Mesodermal cell (in vitro differentiated cells): Measurements from ENCODE around the gene TXNIP.

ENCODE experiments used
- H3K27ac ChIP-seq: 2 replicates; pipeline ENCODE4 v1.7.0; 2013; ENCODE audit warnings: mild to moderate bottlenecking, low read depth, low read length, moderate library complexity; ENCODE audit not compliant: severe bottlenecking
- H3K36me3 ChIP-seq: 2 replicates; pipeline ENCODE4 v1.7.1; 2013; ENCODE audit warnings: mild to moderate bottlenecking, low read length, moderate library complexity; ENCODE audit not compliant: control insufficient read depth, insufficient read depth
- H3K4me1 ChIP-seq: one replicate; pipeline ENCODE4 v1.7.1; 2013; ENCODE audit warnings: mild to moderate bottlenecking, low read length; ENCODE audit not compliant: insufficient read depth, control insufficient read depth, poor library complexity, severe bottlenecking
- H3K4me3 ChIP-seq: 2 replicates; pipeline ENCODE4 v1.7.0; 2013; ENCODE audit warnings: low read length, control low read depth, mild to moderate bottlenecking; ENCODE audit not compliant: insufficient read depth, poor library complexity, severe bottlenecking; ENCODE audit errors: extremely low read depth
- H3K9me3 ChIP-seq: 2 replicates; pipeline ENCODE4 v1.7.1; 2013; ENCODE audit warnings: mild to moderate bottlenecking, low read length, moderate library complexity; ENCODE audit not compliant: control insufficient read depth
- WGBS, 2 experiments: methylation state at CpG; one replicate each; pipeline ENCODE4 v1.1.5; 2013; ENCODE audit warnings: missing lambda C conversion rate in 2 of 2; ENCODE audit not compliant: insufficient coverage in 2 of 2; 5-methylcytosine and 5-hydroxymethylcytosine counted together

Gene TXNIP

DNA sequence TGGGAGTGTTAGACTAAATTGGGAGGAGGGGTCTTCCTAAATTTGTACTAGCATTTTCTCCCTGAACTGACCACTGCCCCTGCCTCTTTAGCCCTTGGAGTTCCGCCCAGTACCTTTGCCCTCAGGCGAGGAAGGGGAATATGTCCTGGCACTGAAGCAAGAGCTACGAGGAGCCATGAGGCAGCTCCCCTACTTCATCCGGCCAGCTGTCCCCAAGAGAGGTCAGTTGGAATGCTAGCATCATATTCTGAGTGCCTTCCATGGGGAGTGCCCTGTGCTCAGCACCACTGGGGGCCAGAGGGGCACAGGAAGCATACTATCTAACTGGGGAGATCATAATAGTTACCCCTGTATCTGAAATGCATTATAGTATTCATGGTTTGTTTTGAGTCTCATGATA, 21.2 kb downstream of the TXNIP start:
- no peak overlapping the region for H3K4me3 ChIP-seq
- 88 to 97% methylated on average over 4 of the region's 4 CpGs for WGBS, 2 experiments
- H3K27ac ChIP-seq: no peak overlapping the region
- no peaks in the 10 kb centered on the region for H3K36me3 ChIP-seq
- H3K4me1 ChIP-seq: peaks cover 28% of the 10 kb centered on the region
- no peaks in the 10 kb centered on the region for H3K9me3 ChIP-seq

- peaks cover 23% of the 10 kb centered on the region for H3K4me1 ChIP-seq
- no peak overlapping the region for H3K27ac ChIP-seq
- no peaks in the 10 kb centered on the region for H3K9me3 ChIP-seq
- no peak overlapping the region for H3K4me3 ChIP-seq
- WGBS, 2 experiments: 96 to 100% methylated on average over 1 to 4 of the region's 7 CpGs
- no peaks in the 10 kb centered on the region for H3K36me3 ChIP-seq
Observed at GRCh38 chr1:145974721-145975120, 21.7 kb downstream of the TXNIP start.

DNA sequence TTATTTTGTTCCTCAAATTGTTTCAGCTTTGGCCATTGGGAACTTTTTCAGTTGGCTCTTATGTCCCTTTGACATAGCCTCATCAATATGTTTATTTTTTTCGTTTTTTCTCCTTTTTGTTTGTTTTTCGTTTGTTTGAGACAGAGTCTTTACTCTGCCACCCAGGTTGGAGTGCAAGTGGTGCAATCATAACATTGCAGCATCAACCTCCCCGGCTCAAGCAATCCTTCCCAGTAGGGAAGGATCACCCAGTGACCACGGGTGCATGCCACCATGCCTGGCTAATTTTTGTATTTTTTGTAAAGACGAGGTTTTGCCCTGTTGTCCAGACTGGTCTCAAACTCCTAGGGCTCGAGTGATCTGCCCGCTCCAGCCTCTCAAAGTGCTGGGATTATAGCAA, 23.8 kb downstream of the TXNIP start:
- 91 to 98% methylated on average over 4 of the region's 7 CpGs for WGBS, 2 experiments
- Histone ChIP-seq H3K9me3 (peaks cover 4% of the 10 kb centered on the region), H3K4me3 (no peak overlapping the region), H3K27ac (no peak overlapping the region), H3K4me1 (peaks cover 6% of the 10 kb centered on the region), H3K36me3 (no peaks in the 10 kb centered on the region)

DNA sequence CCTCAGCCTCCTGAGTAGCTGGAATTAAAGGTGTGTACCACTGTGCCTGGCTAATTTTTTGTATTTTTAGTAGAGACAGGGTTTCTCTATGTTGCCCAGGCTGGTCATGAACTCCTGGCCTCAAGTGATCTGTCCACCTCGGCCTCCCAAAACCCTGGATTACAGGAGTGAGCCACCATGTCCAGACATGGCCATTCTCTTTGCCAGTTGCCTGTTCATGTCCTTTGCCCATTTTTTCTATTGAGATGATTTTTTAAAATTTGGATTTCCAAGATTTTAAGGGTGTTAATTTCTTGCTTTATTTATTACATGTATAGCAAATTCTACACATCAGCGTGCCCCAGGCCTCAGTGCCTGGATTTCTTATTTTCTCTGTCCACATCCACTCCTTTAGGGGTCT, 29.1 kb downstream of the TXNIP start:
- peaks cover 17% of the 10 kb centered on the region for H3K4me1 ChIP-seq
- peaks cover 7% of the 10 kb centered on the region for H3K9me3 ChIP-seq
- WGBS, 2 experiments: 78 to 100% methylated on average over 1 of the region's 2 CpGs
- no peaks in the 10 kb centered on the region for H3K36me3 ChIP-seq
- H3K4me3 ChIP-seq: no peak overlapping the region
- no peak overlapping the region for H3K27ac ChIP-seq

- Histone ChIP-seq H3K4me1 (peaks cover 21% of the 10 kb centered on the region), H3K4me3 (peak overlapping the region; percentile 60), H3K36me3 (no peaks in the 10 kb centered on the region), H3K27ac (no peak overlapping the region), H3K9me3 (peaks cover 7% of the 10 kb centered on the region)
- 40% methylated on average over 3 of the region's 5 CpGs; no CpG with 5 or more reads in 1 of the 2 experiments for WGBS, 2 experiments
Observed at GRCh38 chr1:145965119-145965744, 31.1 kb downstream of the TXNIP start.

DNA sequence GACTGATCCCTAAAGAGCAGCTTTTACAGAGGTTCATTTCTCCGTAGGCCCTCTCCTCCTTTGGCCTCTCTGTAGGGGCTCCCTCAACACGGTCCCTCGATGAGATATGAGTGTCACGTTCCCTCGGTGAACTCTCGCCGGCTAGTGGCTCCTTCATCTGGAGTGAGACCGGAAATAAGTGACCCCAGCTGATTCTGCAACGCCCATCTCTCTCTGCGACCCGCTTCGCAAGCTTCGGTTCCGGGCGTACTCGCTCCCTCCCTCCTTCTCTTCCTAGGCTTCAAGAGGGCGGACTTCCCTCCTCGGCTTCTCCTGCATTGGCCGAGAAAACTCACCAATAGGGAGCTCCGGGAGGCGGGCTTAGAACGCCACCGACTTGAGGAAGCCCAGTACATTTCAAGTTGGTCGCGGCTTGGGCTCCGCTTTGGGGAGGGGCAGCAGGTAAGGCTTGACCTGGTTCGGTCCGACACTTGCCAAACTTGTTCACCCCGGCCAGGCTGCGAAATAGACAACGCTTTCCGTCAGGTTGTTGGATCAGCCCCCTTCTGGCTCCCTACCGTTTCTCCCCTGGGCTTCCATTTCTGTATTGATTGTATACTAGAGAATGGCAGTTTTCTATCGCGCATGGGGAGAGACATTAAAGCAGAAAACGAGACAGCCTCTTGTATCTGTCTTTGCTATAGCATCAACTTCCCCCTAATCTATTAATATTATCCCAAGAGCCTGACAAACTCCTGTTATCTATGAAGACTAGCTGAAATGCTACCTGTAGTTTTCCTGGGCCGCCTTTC, 31.9 kb downstream of the TXNIP start, which contains the start of the genes ANKRD34A and POLR3GL:
TSS of gene ANKRD34A (minus strand) at position 248 of the 791 bp plus-strand sequence. CDS start 2,816 bp downstream, outside the sequence.
TSS of gene POLR3GL (plus strand) at position 363 of the 791 bp plus-strand sequence. CDS start 10,176 bp downstream, outside the sequence.
- Histone ChIP-seq H3K36me3 (no peaks in the 10 kb centered on the region), H3K4me1 (peaks cover 21% of the 10 kb centered on the region), H3K27ac (peak within 1 kb of the TSS; percentile 71), H3K9me3 (peaks cover 7% of the 10 kb centered on the region), H3K4me3 (peak within 1 kb of the TSS; percentile 60)
- WGBS, 2 experiments: 3 to 4% methylated on average over 29 to 30 of the region's 37 CpGs

- Histone ChIP-seq H3K4me1 (peaks cover 23% of the 10 kb centered on the region), H3K9me3 (peaks cover 7% of the 10 kb centered on the region), H3K27ac (peak overlapping the region; percentile 71), H3K36me3 (no peaks in the 10 kb centered on the region), H3K4me3 (peak overlapping the region; percentile 60)
- WGBS, 2 experiments: 68 to 70% methylated on average over 3 of the region's 5 CpGs
Observed at GRCh38 chr1:145963265-145964019, 32.9 kb downstream of the TXNIP start.

DNA sequence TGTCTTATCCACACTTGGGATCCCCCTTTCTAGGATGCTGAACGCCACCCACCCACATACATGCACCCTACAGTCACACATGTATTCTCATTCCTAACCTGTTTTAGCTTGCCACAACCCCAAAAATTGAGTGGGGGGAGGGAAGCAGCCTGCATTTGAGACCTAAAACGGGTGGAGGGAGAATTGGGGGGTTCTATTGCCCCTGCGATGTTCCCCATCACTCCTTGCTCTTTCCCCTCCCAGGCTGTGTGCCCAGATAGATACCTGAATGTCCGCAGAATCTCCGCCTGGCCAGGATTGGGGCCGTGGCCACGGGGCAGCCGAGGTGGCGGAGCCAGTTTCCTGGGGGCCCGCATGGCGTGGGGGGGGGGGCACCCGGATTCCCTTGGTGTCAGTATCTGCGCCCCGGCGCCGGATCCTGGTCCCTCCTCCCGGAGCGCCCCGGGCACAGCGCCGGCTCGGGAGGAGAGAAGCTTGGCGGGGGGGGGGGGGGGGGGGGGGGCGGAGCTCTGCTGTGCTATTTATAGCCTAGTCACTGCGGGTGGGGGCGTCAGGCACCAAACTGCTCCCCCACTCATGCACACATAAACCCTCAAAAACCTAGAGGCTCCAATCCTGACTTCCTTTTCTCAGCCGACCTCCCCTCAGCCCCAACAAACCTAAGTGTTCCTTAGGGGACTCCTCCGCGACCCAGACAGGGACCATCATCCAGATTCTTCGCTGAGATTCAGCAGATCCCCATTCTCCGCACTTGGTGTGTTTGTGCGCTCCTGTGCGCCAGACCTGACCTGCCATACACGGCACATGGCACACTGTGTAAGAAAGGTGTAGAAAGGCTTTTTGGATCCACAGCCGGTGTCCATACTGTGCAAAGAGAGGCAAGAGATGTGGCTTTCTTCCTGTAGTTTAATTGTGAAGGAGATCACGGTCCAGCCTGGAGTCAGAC, 33.9 kb downstream of the TXNIP start:
- H3K4me3 ChIP-seq: peak overlapping the region; percentile 60
- peaks cover 28% of the 10 kb centered on the region for H3K4me1 ChIP-seq
- H3K9me3 ChIP-seq: peaks cover 2% of the 10 kb centered on the region
- WGBS, 2 experiments: 18 to 25% methylated on average over 9 to 17 of the region's 36 CpGs
- no peaks in the 10 kb centered on the region for H3K36me3 ChIP-seq
- peak overlapping the region; percentile 33 for H3K27ac ChIP-seq

DNA sequence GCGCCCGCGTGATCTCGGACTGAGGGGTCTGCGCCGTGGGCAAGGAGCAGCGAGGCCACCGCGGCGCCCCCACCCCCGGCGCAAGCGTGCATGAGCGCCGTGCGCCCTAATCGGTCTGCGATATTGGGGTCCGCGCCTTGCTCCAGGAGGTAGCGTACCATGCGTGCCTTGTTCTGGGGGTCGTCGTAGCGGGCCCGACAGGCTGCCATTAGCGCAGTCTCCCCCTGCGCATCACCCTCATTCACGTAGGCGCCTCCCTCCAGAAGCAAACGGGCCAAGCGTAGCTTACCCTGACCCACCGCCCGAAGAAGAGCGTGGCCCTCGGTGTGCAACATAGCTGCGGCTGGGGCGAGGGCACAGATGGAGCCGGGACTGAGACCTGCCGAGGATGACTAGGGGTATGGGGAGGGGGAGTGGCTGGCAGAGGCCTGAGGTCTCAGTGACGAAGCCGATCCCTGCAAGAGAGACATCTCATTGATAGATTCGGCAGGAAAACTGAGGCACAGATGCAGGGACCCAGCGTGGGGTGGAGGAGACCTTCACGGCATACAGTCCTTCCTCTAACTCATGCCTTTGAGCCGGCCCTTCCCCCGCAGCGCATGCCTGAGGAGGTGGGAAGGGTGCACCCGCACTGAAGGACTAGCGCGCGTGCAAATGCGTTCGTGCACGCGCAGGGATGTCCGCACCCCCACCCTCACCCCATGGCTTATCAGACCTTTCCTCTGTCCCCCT, 34.8 kb downstream of the TXNIP start:
- peaks cover 28% of the 10 kb centered on the region for H3K4me1 ChIP-seq
- WGBS, 2 experiments: 2 to 3% methylated on average over 50 to 57 of the region's 57 CpGs
- H3K9me3 ChIP-seq: no peaks in the 10 kb centered on the region
- H3K27ac ChIP-seq: no peak overlapping the region
- H3K36me3 ChIP-seq: no peaks in the 10 kb centered on the region
- peak overlapping the region; percentile 60 for H3K4me3 ChIP-seq
